G401.6 (cell line): ENCODE data around the gene CD58.

Experiments used
- FAIRE-seq: peaks from 2 replicates; lab custom pipeline; 2012; peaks lifted over from hg19 to GRCh38; lab: Jason Lieb, UNC

The CD58 gene

DNA sequence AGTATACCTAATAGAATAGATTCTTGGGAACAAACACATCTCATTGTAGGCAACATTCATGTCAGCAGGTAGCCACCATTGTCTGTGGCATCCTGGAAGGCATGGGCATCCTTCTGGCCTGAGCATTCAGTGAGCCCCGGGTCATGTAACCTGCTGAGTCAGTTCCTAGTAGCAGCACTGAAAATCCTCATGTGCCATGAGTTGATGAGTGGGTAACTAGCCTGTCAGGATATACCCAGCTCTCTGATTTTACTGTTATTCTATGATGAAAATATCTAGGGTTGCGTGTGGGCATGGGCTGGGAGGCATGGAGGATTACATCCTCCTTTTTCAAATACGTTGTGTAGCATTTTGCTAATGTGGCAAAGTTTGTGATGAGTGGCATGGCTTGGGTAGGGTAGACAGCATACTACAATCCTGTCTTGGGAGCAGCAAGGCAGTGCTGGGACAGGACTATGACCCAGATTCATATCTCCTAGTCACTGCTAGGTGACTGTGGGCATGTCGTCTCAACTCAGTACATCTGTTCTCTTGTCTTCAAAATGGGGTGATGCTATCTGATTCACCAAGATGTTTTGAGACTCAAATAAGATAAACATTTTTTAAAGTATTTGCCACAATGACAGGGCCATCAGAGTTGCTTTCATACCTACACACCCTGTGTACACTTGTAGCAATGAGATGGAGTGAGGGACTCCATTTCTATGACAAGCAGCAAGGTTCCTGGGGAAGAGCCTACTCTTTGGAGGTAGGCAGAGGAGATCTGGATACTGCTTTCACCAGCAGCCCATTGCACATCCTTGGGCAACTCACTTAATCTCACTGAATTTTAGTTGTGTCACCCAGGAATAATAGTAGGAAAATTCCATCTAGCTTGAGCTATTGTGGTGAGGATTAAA lies 62.5 kb downstream of the CD58 start:
- FAIRE-seq = no peak

DNA sequence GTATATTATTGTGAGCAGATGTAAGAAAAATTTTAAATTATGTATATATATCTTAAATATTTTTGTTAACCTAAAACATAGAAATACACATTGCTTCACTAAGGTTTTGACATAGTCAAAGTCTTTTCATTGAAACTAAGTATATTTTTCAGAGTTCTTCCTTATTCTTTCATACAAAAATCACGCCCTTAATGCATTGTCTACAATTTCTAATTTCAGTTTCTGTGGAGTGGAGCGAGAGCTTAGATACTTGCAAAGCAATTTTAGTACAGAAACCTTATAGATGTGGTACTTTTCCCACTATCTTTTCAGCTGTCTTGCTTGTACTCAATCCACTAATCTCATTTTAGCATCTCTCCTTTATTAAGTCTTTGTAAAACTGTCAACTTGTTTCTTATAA lies 63.2 kb downstream of the CD58 start:
- FAIRE-seq = no peak

DNA sequence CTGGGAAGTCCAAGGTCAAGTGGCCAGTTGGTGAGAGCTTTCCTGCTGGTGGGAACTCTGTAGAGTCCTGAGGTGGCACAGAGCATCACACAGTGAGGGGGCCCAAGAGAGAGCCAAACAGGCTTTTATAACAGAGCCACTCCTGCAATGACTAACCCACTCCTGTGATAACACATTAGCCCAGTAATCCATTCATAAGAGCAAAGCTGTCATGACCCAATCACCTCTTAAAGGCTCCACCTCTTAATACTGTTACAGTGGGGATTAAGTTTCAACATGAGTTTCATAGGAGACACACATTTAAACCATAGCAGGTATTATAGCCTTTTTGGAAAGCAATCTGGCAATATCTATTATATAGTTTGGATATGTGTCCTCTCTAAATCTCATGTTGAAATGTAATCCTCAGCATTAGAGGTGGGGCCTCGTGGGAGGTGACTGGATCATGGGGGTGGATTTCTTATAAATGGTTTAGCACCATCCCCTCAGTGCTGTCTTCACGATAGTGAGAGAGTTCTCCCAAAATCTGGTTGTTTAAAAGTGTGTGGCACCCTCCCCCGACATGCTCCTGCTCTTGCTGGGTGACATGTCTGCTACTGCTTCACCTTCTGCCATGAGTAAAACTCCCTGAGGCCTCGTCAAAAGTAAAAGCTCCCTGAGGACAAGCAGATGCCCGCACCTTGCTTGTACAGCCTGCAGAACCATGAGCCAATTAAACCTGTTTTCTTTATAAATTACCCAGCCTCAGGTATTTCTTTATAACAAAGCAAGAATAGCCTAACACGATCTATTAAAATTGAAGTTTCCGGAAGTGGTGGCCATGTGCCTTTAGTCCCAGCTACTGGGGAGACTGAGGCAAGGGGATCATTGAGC lies 64.5 kb downstream of the CD58 start:
- FAIRE-seq = no peak

DNA sequence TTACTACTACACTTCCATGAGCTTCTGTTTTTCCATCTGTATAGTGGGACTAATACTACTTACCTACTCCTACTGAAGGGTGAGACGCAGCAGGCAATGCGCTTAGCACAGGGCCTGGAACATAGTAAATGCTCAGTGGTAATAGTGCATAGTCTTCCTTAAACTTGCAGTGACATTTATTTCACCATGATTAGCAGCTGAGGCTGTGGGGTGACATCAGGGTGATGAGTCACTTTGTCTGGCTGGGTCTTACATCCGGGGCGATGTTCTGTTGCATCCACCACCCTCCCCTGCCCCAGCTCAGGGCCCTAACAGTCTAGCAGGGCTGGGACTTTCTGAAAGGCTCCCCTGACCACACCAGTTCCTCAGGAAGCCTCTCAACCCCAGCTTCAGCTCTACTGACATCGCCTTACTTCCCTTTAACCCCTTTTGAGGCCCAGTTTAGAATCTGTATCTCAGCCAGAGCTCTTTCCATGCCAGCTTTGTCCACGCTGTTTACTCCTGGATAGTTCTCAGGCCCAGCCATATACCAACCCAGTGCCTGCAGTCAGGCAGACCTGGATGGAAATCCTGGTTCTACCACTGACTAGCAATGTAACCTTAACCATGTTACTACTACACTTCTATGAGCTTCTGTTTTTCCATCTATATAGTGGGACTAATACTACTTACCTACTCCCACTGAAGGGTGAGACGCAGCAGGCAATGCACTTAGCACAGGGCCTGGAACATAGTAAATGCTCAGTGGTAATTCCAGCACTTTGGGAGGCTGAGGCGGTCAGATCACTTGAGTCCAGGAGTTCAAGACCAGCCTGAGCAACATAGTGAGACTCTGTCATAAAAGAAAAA lies 66.3 kb downstream of the CD58 start:
- no peak for FAIRE-seq

DNA sequence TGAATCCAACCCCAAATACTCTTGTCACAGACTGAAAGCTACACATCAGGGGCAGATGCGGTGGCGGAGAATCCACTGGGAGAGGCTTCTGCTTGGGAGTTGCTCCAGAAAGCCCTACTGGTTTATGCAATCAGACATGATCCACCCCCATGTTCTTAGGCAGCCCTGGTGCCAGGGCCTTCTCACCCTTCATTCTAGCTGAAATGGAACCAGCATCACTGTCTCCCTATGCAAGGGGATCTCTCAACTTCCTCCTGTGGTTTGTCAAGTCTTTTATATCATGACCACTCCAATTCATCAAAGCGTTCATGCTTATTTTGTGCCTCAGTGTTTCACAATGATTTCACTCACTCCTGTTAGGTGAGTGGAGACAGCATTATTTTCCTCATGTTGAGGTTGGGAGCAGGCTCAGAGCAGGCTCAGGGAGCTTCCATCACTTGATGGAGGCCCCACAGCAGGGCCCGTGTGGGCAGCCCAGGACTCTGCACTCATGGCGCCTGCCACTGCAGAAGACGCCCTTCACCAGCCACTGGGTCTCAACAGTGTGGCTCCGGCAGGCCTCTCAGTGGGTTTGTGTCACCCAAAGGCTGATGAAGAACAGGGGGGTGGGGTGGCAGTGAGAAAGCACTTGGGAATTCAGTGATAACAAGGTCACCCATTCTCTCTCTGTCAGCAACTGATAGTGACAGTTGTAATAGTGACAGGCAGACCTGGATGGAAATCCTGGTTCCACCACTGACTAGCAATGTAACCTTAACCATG lies 67.1 kb downstream of the CD58 start:
- FAIRE-seq = no peak

DNA sequence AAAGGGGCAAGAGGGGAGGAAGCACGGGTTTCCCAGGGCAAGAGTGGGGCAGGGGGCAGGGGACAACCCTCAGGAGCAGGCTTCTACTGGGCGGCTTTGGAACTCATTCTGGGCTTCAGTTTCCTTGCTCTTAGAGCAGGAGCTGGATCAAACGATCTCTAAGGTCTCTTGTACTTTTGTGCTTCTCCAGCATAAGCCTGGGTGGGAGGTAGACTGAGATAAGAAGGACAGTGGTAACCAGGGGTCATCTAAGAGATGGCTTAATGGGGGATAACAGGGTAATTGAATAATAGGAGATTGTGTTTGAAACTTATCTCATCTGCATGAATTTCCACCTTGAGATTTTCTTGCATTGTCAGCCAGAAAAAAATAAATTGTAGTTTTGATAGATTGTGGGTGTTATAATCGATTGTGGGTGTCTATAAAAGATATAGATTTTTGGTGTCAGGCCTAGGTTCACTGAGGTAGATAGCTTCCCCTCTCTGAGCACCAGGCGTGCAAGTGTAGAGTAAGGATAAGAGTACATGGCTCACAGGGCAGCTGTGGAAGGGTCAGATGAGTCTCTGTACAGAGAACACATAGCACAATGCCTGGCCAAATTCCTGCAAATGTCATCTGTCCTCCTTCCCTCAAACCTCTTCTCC lies 68.0 kb downstream of the CD58 start:
- no peak for FAIRE-seq

DNA sequence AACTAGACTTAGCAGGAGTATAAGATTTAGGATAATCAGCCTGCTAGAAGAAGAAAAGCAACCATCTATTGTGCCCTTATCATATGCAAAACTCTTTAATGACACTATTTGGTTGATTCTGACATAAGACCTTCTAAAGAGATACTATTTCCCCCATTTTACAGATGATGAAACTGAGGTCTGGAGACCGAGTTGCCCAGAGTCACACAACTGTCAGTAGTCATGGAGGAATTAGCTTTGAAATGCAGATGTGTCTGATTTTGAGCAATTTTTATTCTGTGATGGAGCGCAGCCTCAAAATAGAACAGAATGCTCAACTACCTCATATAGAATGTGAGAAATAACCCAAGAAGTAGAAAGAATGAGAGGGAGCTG lies 69.0 kb downstream of the CD58 start:
- no peak for FAIRE-seq

DNA sequence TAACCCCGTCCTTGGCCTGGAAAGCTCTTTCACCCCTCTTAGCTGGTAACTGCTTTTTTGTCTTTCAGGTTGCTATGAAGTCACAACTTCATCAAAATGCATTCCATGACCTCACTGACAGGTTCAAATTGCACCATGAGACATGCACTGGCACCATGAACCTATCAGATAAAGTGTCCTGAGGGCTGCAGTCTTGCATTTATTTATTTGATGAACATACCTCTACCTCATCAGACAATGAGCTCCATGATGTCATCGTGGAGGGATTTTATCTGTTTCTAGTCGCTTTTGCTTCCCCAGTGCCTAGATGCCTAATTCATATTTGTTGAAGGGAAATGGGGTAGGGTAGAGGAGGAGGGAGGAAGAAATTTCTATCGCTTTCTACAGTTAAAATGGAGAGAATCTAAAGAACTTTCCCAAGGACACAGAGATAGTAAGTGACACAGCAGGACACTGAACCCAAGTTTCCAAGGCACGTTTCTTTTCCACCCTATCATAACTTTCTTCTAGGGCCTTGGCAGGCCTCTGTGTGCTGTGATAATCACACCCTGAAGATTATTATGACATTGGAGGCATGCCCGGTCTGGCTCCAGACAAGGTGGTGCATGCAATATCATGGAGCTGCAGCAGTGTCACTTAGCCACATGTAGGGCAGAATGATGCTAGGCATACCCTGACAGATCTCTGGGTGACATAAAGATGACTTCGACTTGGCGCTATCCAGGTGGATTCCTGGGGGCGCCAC lies 69.5 kb downstream of the CD58 start:
- no peak for FAIRE-seq

DNA sequence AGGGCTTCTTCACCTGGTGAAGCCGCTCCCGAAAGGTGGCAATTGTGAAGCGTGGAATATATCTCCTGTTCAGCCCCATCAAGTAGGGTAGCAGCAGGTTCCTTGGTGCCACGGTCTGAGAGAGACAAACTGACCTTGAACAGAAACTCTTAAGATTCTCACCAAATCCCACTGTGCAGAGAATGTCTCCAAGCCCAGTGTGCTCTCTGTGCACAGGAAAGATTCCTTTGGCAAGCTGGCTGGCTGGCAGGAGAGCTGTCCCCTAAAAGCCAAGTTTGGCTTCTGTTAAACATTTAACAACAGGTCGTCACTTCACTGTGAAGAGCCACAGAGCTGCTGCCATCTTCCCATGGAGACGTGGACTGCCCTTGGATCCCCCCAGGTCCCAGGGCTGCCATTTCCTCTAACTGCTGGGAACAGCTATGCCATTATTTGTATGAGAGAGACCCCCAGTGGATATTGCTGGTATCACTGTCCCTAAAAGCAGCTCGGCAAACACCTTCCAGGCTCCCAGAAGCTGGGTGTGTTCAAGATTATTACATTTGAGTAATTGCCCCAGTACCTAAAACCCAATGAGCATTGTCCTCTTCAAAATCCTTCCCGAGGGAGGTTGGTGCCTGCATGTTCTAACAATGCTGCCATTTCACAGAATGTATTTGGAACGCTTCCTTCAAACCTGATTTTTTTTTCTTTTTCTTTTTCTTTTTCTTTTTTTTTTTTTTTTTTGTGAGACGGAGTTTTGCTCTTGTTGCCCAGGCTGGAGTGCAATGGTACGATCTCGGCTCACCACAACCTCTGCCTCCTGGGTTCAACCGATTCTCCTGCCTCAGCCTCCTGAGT lies 71.8 kb downstream of the CD58 start:
- FAIRE-seq = no peak

DNA sequence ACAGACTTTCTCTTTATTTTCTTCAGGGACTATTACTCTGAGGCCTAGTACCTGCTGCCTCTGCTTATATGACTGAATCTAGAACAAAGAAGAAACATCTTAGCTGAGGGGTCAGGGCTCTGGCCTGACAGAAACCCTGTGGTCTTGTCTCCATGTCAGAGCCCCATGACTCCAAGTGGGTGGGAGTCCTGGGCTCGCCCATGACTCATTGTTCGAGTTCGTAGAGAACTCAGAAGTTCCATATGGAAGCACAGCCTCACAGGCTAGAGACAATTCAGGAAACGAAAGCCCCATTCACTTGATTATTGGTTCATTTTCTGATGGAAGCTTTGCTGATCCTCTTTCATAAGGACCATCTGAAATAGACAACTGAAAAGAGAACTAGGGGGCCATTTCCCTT lies 73.2 kb downstream of the CD58 start:
- FAIRE-seq = no peak

DNA sequence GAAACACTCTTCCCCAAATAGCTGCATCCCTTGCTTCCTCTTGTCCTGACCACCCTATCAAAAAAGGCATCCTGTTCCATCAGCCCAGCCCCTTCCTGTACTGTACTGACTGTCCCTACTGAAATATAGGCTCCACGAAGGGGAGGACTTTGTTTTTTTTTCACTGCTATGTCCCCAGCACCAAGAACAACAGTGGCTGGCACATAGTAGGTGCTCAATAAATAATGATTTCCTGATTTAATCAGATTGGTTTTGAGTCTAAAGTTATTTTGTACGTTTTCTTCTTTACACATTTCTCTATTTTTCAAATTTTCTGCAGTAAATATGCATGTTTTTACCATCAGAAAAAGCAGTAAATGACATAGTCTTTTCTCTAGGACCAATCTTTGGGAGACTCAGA lies 73.9 kb downstream of the CD58 start:
- no peak for FAIRE-seq

DNA sequence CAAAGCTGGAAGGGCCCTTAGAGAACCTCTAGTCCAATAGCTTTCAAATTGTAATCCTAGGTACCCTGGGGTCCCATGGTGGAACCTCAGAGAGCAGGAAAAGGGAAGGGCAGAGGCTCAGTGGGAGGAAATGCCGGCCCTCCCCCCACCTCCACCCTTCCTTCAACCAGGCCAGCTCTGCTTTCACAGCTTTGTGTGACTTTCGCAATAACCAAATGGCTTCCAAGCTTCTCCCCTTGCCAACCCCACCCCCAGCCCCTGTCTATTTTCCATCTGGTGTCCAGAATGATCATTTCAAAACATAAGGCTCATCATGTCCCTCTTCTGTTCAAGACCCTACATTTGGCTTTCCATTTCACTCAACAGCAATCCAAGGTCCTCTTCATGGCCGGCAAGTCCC lies 74.4 kb downstream of the CD58 start:
- no peak for FAIRE-seq

DNA sequence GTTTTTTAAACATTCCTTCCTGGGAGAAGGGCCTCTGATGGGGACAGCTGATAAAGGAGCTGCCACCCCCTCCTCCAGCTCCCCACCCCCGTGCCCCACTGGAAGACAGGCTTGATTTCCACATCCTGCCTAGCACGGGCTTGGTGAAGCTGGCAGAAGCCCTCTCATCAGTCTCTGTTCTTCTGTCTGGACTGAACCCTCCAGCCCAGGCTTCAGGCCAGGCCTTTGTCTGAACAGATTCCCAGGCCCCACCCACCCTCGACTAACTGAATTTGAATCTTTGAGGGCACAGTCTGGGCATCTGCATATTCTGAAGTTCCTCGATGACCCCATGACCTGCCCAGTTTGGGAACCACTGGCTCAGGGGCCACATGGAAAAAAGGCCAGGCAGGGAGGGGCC lies 75.3 kb downstream of the CD58 start:
- no peak for FAIRE-seq

DNA sequence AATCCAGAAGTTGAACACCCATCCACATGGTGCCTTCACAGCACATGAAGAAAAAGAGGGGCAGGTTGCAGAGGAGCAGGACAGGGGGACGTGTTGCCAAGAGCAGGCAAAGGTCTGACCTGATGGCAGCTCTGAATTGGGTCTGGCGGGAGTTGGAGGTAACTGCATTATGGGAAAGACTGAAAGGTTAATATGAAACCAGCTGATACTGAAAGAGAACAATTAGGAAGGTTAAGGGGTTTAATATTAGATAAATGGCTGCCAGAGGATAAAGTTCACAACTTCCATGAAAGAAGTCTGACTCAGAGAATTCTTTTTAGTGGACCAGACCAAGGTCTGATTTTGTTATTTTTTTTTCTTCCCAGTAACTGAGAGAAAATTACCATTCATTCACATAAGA lies 76.1 kb downstream of the CD58 start:
- FAIRE-seq = no peak

DNA sequence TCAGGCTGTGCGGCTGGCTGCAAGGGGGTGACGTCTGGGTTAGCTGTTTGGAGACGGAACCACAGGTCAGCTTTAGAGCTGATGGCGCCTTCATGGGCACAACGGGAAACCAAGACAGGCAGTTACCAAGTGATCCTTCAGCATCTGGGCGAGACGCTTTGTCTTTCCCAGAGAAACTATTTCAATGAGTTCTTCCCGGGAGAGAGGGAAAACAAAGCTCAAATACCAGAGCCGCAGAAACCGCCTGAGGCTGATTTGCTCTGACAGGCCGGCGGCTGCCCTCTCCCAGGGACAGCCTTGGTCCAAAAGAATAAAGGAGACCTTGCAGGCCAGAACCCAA lies 76.5 kb downstream of the CD58 start:
- FAIRE-seq = no peak

DNA sequence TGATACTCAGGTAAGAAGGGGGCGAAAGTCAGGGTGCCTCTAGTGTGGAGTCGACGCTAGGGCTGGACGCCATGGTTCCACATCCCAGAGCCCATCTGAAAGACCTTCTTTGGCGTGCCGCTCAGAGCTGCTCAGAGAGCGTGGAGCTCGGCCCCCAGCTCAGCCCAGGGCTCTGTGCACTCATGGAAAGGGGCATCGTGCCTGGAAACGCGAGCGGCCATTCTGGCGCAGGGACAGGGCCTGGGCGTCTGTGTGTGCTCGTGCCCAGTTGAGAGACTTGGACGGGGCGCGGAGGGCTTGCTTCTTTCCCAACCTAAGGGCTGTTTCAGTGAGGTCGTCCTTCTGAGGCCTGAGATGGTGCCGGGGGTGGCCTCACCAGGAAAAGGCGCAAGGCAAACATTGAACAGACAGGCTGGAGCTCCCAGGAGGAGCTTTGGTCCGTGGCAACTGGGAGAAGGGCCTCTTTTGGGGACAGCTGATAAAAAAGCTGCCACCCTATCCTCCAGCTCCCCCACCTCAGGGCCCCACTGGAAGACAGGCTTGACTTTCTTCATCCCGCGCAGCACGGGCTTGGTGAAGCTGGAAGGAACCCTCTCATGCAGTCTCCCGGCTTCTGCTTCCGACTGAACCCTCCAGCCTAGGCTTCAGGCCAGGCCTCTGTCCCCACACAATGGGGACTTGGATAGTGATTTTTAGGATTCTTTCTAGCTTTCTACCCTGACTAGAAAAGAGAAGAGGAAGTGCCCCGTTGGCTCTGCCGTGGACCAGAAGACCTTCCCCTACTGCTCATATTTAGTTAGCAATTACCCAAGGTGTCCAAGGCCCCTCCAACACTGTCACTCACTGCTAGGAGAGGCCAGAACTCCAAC lies 77.1 kb downstream of the CD58 start:
- FAIRE-seq = no peak

DNA sequence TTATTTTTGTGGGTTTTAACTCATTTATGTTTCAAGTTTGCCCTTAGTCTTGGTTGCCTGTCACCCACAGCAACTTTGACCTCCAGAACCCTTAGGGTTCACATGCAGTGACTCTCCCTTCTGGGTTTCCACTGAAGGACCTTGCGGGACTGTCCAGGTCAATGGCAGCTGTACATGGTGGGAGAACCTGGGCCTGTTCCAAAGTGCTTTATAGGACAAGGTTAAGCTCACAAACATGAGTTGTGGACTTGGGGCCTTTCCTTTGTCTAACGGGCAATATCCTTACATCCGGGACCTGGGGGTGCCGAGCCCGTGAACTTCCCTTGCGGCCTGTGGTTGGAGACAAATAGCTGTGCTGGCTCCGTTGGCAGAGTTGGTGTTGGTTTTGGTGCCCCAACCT lies 77.8 kb downstream of the CD58 start:
- FAIRE-seq = no peak

DNA sequence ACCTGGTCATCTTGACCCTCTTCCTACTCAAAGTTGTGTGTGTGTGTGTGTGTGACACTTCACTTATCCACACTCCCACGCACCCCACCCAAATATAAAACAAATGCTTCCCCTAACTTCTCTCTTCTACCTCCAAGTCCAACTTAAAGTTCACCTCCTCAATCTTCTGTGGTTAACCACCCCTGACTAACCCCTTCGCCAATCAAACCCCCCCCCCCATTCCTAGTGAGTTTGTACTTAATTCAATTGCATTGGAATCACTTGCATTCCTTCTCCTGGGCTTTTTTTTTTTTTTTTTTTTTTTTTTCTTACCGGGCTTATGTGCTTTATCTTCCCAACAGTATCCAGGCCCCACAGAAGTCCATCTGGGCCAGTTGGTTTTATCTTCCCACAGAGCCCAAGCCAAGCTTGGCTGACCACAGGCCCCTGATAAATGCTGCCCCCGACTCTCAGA lies 78.4 kb downstream of the CD58 start:
- FAIRE-seq = no peak
